Measurements from ENCODE around the gene RGMB.
A peak's percentile ranks its signal among the peaks of the same experiment; 100 is the strongest.

The RGMB gene

DNA sequence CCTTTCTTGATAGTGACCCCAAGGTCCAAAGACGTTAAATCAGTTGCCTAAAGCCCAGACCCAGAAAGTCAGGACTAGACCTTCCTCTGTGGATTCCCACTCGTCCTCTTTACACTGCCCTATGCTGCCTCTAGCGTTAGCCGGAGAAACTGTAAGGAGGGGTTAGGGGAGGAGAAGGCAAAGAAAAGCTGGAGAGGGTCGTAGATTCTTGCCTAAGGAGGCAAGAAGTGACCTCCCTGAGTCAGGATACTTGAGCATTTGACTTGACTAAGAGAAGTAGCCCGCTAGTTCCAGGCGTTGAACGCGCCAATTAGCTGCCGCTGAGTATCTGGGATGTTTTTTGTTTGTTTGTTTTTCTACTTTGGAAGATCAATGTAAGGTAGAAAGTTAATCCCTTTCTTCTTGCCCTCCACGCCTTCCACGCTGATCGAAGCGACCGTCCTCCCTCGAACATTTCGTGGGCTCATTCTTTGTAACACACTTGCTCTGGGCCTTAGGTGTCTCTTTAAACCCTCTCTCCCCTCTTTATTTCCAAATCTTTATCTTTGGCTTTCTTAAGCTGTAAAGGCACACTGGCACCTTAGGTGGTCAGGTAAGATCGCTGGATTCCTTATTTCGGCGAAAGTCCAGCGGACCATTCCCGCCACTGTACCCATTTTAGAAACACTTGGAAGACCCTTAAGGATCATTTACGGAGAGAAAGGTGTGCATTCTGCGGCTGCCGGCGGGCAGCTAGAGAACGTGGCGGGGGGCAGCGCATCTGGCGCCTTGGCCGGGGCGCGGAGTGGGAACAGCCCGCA is 5.1 kb upstream of the RGMB start:
- peak in 43 of 58 donors; percentile 7 to 67 (median 40) for DNase-seq

DNA sequence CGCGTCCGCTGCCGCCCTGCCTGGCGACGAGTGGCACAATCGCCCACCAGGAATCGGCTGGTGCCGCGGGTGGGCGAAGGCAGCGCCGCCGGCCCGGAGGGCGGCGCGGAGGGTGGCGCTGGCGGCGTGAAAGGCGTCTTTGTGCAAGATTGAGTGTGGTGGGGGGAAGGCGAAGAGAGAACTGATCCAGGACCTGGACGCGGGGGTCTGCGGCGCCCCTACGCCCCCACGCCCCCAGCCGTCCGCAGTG is 4.6 kb upstream of the RGMB start:
- DNase-seq, result peak in 10 of 58 donors; percentile 22 to 65 (median 46)

DNA sequence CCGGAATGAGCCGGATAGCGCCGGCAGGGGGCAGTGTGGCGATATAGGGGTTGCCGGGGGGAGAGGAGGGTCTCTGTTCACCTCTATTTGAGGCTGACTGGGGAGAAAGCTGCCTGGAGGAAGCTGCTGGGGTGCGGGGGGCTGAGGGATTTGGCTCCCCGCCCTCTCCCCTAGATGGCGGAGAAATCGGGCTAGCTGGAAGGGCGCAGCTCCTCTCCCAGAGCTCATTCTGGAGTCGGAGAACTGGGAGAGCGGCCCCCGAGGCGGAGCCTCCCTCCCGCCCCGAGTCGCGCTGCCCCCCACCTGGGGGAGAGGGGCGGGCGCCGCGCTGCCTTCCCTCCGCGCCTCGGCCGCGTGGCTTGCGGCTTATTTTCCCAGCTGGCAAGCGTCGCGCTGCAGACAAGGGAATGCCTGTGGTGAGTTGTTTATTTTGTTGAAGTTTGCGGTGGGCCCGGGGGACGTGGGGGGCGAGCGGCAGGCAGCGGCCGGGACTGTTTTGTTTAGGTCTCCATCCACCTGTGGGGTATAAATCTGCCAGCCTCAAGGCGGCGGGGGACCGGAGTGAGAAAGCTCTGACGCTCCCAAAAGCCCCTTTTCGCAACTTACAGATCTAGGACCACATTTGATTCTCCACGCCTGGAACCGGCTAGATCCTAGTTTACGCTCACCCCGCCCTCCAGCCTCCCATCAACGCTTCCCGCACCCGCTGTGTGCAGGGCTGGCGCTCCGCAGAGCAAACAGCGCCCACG is 4.1 kb upstream of the RGMB start:
- peak in 40 of 58 donors; percentile 12 to 77 (median 48) for DNase-seq

DNA sequence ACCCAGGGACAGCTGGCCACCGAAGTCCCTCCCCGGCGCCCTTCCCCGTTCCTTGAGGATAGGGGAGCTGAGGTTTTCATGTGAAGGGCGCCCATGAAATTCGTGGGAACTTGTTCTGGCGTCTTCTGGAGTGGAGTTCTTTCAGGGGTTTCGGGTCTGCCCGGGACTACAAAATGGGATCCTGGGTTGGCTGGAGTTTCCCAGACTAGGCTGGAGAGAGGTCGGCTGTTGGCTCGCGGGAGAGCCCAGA is 3.6 kb upstream of the RGMB start:
- DNase-seq, result peak in 29 of 58 donors; percentile 18 to 77 (median 52)

DNA sequence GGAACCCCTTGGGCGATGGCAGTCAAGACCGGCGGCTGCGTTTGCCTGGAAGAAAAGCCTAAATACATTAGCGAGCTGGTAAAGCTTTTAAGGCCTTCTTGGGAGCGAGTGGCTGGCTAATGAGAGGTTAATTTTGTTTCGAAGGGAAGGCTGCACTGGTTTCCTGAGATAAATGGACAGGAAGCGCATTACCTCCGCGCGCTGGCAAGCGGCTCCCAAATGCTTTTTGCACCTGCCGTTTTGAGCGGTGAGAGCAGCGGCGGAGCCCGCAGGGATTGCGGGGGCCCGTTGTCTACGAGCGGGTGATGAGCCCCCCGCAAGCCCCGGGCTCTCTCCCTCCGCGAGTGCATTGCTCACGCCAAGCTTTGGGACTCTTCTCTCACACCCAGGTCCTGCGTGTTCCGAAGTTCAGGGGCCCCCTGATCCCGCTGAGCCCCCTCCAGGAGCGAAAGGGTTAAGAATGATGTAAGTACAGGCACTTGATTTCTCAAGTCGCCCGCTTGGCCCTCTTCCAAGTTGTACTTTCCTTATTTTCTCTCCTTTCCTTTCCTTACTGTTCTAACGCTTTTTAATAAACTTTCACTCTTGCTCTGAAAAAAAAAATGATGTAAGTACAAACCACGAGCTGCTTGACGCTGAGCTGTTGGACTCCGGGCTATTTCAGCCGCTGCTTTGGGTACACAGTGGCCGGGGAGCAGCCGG is 3.1 kb upstream of the RGMB start:
- DNase-seq, result peak in 39 of 58 donors; percentile 15 to 70 (median 50)

DNA sequence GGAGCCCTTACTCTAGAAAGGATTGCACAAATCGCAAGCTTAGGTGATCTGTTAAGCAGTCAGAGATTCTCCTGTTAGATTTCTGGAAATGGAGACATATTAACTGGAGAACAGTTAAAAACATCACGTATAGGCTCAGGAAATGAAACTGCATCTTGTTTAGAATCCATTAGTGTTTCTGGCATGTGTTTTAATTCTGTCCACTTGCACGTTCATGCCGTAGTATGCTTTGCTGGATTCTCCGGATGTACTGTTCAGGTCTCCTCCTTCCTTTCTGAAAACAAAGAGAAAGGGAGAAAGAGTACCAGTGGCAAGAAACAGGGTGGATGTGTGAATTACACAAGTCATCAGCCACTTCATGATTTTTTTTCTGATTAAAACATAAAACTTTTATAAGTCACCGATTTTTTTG is 2.5 kb upstream of the RGMB start:
- peak in 1 of 58 donors; percentile 41 for DNase-seq

DNA sequence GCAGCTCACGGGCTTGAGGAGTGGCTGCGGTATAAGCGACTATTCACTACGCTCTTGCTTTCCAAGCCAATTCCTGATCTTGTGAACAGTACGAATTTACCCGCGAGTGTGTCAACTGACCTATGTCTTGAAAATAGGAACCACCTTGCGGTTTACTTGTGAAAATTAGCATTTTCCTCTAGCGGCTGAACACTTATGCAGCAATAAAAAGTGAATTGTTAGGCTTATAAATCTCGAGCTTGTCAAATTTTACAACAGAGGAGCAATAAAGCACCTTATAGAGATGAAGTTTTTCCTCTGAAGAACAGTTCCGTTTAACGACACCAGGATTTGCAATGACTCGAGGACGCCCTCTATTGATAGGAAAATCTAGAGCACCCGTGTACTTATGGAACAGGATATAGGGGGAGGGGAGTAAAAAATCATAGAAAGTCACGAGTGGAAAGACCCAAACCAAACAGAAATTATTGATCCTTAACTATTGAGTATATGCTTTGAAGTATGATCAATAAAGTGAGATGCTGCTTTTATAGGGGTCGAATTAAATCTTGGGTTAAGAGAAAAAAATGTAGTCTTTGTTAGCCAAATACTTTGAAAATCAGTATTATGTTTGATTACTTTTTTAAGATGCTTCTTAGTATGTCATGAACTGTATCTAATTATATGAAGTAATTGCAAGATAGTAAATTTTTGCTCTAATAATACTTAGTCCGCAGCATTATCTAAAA is 1.9 kb upstream of the RGMB start:
- peak in 33 of 58 donors; percentile 7 to 84 (median 47) for DNase-seq

DNA sequence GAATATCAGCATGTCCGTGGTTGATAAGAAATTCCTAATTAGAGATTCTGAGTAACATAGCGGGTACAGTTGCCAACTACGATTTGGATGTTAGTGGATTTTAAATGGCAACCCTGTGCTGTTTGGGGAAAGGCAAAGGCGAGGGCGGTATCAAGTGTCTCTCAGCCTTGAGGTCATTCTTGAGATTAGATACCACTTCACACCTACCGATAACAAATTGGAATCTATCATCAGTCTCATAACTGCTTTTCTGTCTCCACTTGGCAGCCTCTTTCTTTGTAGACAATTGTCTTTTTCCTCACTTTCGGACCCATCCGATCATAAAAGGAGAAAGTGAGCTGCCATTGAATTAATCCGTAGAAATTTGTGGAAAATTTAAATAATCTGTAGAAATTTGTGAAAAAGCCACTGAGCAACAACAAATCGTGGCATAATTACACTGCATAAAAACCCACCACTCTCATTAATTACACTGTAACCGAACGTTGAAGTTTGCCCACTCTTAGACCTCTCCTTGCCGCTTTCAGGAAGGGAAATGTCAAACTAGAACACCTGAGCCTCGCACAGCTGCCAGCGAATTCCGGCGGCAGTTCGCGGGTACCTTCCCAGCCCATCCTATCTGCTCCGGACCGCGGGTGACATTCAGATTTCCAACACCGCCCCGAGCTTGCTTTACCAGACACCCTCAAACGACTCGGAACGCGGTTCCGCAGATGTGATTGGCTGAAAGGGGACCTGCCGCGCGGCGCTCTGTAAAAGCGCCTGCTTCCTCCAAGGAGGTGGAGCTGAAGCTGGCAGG is 849 bp upstream of the RGMB start:
- peak in 45 of 58 donors; percentile 7 to 86 (median 74) for DNase-seq

DNA sequence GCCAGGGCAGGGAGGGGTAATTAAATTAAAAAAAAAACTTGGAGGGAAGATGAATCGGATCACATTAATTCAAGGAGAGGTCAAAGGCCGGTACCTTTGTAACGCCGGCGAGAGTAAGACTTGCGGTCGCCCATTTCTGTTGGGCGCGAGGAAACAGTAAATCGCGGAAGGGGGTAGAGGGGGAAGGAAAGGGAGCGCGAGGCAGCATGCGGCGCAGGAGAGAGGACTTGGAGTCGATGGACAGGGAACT is 324 bp upstream of the RGMB start:
- DNase-seq, result peak in 1 of 58 donors; percentile 74

DNA sequence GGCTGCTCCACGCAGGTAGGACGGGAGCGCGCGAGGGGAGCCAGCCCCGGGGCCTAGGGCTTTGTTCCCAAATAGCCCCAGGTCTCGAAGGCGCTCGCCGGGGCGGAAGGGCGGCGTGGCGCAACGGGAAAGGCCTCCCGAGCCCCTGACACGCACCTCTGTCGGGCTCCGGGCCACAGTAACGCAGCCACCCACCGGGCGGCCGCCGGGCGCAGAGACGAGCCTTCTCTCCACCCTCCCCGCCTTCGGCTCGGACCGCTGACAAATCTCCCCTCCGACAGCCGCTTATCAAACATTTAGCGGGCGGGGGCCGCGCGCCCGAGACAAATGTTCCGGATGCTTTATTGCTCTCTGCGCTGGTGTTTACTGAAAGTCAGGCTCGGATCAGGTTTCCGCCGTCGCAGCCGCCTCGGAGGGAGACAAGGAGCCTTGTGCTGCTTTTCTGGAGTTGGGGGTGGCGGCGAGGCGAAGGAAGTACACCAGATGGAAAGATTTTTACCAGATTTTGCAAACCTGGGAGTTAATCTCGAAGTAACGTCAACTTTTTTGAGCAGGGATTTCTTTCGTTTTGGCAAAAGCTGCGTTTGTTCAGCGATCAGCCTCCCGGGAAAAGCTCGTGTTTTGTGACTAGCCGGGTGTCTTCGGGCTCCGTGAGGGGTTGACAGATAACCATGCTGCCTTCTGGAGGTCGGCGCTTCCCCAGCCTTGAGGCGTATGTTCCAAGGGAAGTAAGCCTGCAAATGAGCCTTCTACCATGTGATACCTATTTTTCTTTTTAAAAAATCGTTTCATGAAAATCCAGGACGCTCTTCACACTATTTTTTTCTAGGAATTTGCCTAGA is 950 bp downstream of the RGMB start:
- DNase-seq, result peak in 40 of 58 donors; percentile 14 to 73 (median 50)

DNA sequence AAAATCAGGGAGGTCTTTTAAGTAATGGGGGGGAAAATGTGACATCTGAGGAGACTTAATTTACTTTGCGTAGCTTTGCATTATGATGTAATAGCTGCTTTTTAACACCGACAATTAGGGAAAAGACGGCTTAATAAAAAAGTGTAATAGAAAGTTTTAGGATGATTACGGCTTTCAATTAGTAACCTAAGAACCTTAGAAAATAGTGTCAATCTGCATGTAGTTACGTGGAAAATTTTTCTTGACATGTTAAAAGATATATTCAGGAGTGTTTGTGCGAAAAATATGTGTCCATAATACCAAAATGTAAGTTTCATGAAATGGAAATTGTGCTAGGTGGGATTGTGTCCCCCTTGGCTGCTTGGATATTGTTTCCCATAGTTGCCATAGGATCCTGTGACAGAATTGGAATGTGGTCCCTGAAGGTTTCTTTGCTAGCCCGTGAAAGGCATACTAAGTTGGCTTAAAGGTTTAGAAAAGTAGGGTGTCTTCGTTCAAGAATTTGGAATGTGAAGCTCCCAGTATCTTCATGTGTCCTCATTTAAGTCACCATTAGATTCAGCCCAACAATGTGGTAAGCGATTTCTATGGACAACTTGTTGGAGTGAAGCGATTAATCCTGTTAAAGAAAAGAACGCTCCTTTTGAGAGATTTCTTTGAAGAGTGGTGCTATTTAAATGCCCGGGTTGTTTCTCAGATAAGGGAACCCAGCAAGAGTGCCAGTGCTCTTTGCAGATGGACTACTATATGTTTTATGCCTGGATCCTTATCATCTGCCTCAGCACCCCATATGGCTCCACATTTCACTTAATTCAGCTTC is 2.0 kb downstream of the RGMB start:
- no peak for DNase-seq

DNA sequence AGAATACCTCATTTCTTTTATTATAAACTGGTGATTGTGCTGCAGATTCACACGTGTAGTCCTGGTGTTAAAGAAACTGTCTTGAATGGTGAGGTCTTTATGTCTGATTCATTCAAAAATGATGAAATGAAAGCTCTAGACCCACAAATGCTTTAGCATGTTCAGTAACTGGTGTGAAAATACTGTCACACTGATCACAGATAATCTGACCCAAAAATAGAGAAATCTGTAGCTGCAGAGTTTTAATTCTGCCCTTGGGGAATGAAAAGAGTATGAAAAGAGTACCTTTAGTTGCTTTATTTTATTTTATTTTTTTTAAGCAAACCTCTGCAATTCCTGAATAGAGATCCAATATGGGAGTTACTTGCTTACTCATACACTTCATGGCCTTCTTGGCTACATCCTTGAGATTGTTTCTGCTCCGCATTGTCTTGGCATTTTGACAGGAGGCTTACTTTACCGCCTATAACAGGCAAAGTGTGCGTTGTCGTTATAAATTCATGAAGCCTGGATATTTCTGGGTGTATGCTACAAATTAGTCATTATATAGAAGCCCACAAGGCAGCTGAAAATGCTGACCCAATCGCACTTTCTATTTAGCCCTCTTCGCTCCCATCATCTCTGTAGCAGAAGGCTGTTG is 2.7 kb downstream of the RGMB start:
- DNase-seq, result no peak

DNA sequence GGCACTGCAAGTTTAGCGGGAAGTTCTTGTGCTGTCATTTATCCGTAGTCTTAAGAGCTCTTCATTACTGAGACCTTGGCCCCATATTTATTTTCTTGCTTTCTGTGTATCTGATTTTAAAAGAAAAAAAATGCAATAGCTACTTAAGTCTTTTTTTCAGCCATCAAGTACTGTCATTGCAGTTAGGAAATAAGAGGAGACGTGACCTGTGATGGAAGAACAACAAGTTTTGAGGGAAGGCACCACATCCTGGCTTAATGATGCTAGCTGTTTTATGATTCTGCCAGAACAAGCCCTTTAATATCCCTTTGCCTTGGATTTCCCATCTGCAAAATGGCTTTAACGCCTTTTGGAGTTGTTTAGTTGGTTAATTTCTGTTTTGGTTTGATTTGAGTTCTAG is 3.8 kb downstream of the RGMB start:
- no peak for DNase-seq

DNA sequence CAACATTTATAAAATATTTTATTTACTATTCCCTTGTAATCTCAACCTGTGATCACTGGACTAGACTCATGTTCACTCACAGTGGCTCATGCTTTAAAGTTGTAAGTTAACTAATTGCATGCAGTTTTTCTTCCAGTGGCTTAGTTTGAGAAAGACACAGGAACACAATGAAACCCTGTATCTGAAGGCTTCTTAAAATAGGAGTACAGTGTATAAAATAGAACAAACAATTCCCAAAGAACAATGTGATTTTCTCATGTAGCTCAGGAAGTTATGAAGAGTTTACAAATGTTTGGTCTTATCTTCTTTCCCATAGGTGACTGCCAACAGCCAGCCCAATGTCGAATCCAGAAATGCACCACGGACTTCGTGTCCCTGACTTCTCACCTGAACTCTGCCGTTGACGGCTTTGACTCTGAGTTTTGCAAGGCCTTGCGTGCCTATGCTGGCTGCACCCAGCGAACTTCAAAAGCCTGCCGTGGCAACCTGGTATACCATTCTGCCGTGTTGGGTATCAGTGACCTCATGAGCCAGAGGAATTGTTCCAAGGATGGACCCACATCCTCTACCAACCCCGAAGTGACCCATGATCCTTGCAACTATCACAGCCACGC is 5.9 kb downstream of the RGMB start:
- no peak for DNase-seq

DNA sequence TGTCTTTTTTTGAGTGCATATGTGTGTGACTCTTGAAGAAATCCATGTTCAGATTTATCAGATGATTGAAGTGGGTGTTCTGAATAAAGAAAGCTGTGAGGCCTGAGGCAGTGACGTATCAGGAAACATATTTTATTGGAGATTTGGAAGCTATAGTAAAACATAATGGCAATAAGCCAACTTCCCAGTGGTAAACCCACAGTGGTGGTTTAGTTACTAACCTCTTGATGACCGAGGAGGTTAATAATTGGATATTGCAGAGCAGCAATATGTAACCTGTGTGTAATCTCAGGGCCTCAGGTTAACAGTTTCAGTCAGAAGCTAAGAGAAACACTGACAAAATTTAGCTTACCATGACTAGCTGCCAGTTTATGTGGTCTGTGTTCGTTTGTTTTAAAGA is 6.9 kb downstream of the RGMB start:
- no peak for DNase-seq

DNA sequence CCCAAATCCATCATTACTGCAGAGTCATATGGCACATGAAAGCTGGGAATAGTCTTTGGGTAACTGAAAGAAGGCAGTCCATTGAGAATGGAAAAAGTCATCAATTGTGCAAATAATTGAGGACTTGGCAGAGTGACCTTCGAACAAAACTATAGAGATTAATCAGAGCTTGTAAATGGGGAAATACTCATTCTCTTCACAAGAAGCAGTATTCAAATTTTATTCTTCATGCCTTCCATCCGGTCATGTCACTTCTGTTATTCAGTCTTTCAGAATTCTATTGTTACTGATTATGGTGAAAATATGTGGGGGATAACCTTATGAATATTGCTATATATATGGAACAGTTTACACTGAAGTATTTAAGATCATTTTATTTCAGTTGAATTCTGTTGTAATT is 8.1 kb downstream of the RGMB start:
- DNase-seq, result no peak

DNA sequence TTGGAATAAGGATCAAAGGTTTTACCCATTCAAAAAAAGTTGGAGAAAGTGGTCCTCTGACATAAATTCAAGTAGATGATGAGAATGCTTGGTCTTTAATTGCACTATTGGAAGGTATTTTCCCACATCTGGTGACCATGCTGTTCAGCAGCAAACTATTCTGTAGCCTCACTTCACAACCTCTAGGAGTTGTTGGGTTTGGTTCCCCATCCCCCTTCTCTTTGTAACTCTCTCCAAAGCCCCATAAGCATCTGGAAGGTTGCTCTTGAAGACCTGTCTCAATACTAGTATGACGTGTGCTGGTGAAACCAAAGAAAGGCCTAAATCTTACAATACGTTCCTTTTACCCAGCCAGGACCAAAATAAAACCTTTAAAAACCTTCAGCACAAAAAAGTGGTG is 8.5 kb downstream of the RGMB start:
- DNase-seq, result no peak

DNA sequence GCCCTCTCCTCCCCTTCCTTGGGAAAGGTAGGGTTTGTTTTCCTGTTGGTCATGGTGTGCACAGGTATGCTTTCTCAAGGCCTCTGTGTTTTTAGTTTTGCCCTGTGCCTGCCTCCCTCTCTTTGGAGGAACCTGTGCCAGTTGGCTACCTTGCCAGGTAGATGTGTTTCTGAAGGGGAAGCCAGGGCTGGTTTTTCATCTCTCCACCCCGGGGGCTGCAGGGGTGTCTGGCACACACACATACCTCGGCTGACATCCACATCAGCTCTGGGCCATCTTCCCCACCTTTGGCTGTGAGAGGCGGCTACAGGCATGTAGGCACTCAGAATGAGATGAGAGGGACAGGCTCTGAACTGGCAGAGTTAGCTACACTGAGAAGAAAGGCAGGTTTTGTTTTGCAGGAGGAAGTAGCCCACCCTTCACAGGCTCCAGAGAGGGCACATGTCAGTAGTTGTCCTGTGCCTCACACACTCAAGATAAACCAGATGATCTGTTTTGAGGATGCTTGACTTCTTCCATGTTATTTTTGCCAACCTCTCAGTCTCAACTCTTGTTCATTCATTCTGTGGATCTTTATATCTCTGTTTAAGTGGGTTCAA is 9.7 kb downstream of the RGMB start:
- DNase-seq, result no peak
